Parathyroid adenoma (tissue), 2 donors: ENCODE measurements around the gene S100A12.

Experiments used
- H2AFZ ChIP-seq: fragments of 300-600 bp; sonication (generic); one replicate; pipeline ENCODE4 v1.7.0; 2017; ENCODE audit warnings: antibody characterized with exemption, mild to moderate bottlenecking
- H3K27ac ChIP-seq: fragments of 300-600 bp; sonication (generic); one replicate; pipeline ENCODE4 v1.7.0; 2017
- H3K27me3 ChIP-seq: fragments of 300-600 bp; sonication (generic); one replicate; pipeline ENCODE4 v1.7.0; 2017; ENCODE audit warnings: low read length; ENCODE audit not compliant: control insufficient read depth, insufficient read depth
- H3K36me3 ChIP-seq: fragments of 300-600 bp; sonication (generic); one replicate; pipeline ENCODE4 v1.7.0; 2017; ENCODE audit warnings: low read length; ENCODE audit not compliant: control insufficient read depth, insufficient read depth
- H3K4me1 ChIP-seq: fragments of 300-600 bp; sonication (generic); one replicate; pipeline ENCODE4 v1.7.0; 2017; ENCODE audit warnings: control low read depth
- H3K4me2 ChIP-seq: fragments of 300-600 bp; sonication (generic); one replicate; pipeline ENCODE4 v1.7.0; 2017; ENCODE audit warnings: low read length
- H3K4me3 ChIP-seq: fragments of 300-600 bp; sonication (generic); one replicate; pipeline ENCODE4 v1.7.0; 2017; ENCODE audit warnings: low read depth, low read length
- H3K79me2 ChIP-seq: fragments of 300-600 bp; sonication (generic); one replicate; pipeline ENCODE4 v1.7.0; 2017; ENCODE audit warnings: control low read depth
- H3K9ac ChIP-seq: fragments of 300-600 bp; sonication (generic); one replicate; pipeline ENCODE4 v1.7.0; 2017; ENCODE audit warnings: mild to moderate bottlenecking
- H3K9me3 ChIP-seq: fragments of 300-600 bp; sonication (generic); one replicate; pipeline ENCODE4 v1.7.0; 2017; ENCODE audit warnings: low read length; ENCODE audit not compliant: control insufficient read depth
- TF ChIP-seq, protein P1 (sequence below): fragments of 300-600 bp; sonication (generic); IDR thresholded peaks from one replicate; pipeline ENCODE4 v1.7.0; 2017; ENCODE audit warnings: antibody characterized with exemption, mild to moderate bottlenecking
- donor health status: primary hyperparathyroidism.

S100A12 gene

DNA sequence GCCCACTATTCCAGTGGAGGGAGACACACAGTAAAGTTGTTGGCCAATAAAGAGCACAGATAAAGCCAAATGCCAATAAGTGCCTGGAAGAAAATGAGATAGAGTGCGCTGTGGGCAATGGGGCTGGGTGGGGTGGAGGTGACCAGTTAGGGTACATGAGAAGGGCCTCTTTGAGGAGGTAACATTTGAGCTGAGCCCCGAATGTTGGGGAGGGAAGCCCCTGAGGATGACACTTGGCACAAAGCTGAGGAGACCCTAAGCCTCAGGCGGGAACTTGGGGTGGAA, 16.8 kb downstream of the S100A12 start:
- no peak overlapping the region for H3K4me3 ChIP-seq
- no peak overlapping the region for H3K27ac ChIP-seq
- no peaks in the 10 kb centered on the region for H3K36me3 ChIP-seq
- H3K79me2 ChIP-seq, result no peaks in the 10 kb centered on the region
- no peak overlapping the region for H3K9ac ChIP-seq
- TF ChIP-seq, protein P1, sequence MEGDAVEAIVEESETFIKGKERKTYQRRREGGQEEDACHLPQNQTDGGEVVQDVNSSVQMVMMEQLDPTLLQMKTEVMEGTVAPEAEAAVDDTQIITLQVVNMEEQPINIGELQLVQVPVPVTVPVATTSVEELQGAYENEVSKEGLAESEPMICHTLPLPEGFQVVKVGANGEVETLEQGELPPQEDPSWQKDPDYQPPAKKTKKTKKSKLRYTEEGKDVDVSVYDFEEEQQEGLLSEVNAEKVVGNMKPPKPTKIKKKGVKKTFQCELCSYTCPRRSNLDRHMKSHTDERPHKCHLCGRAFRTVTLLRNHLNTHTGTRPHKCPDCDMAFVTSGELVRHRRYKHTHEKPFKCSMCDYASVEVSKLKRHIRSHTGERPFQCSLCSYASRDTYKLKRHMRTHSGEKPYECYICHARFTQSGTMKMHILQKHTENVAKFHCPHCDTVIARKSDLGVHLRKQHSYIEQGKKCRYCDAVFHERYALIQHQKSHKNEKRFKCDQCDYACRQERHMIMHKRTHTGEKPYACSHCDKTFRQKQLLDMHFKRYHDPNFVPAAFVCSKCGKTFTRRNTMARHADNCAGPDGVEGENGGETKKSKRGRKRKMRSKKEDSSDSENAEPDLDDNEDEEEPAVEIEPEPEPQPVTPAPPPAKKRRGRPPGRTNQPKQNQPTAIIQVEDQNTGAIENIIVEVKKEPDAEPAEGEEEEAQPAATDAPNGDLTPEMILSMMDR, result no peak
- no peaks in the 10 kb centered on the region for H3K4me1 ChIP-seq
- no peak overlapping the region for H3K4me2 ChIP-seq
- H3K27me3 ChIP-seq, result no peaks in the 10 kb centered on the region
- no peaks in the 10 kb centered on the region for H3K9me3 ChIP-seq
- no peak overlapping the region for H2AFZ ChIP-seq

DNA sequence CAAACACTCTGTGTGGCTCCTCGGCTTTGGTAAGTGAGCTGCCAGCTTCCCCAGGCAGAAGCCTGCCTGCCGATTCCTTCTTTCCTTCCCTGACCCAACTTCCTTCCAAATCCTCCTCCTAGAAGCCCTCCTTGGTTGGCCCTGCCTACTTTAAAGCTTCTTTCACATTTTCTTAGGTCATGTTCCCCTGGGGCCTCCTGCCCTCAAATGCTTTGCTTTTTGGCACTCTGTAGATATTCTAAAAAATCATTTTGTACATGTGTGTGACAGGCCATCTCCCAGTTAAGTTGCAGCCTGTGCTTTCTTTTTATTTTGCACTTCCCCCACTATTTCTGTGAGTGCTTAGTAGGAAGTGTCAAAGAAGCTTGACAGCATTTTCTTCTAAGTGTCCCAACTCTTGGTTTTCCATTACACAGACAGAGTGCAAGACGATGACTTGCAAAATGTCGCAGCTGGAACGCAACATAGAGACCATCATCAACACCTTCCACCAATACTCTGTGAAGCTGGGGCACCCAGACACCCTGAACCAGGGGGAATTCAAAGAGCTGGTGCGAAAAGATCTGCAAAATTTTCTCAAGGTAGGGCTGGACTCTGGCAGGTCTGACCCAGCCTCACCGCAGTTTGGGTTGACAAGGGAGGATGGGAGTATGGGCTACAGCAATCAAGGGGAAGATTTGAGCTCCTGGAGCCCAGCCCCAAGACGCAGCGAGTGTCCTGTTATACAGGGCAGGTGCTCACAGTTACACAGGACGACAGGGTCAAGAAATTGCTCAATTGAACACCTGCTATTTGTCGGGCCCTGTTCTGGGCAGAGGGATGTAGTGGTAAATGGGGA, 17.3 kb downstream of the S100A12 start, which contains the start of gene S100A9:
TSS of gene S100A9 (plus strand) at position 2 of the 838 bp plus-strand sequence. CDS start at position 432, 430 bp downstream.
- Histone ChIP-seq H3K4me1 (no peaks in the 10 kb centered on the region), H3K27me3 (no peaks in the 10 kb centered on the region), H3K9me3 (no peaks in the 10 kb centered on the region), H3K36me3 (no peaks in the 10 kb centered on the region), H3K4me3 (no peak within 1 kb of the TSS), H3K9ac (no peak within 1 kb of the TSS), H3K79me2 (no peaks in the 10 kb centered on the region), H2AFZ (no peak within 1 kb of the TSS), H3K4me2 (no peak within 1 kb of the TSS), H3K27ac (no peak within 1 kb of the TSS)
- TF ChIP-seq, protein P1, result no peak

DNA sequence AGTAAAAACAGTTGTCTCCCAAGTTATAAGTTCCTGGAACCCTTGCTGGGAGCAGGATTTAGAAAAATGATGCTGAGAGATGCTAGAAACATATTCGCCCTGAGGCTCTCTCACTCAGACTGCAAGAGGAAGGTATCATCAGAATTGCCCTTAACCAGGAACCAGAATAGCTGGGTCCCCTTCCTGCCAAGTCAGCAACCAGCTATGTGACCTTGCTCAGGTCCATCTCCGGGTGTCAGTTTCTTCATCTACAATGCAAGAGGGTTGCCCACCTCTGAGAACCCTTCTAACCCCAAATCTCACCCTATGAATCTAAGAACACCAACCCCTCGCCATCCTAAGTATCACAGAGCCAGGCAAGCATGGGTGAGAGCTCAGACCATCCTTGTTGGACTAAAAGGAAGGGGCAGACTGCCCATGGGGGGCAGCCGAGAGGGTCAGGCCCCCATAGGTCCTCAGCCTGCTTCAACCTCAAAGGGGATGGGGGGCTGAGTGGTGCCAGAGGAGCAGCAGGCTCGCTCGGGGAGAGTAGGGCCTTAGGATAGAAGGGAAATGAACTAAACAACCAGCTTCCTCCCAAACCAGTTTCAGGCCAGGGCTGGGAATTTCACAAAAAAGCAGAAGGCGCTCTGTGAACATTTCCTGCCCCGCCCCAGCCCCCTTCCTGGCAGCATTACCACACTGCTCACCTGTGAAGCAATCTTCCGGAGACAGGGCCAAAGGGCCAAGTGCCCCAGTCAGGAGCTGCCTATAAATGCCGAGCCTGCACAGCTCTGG, 18.2 kb downstream of the S100A12 start:
- Histone ChIP-seq H3K9me3 (no peaks in the 10 kb centered on the region), H3K27me3 (no peaks in the 10 kb centered on the region), H3K4me1 (no peaks in the 10 kb centered on the region), H3K4me2 (no peak overlapping the region), H3K79me2 (no peaks in the 10 kb centered on the region), H3K27ac (no peak overlapping the region), H2AFZ (no peak overlapping the region), H3K36me3 (no peaks in the 10 kb centered on the region), H3K4me3 (no peak overlapping the region), H3K9ac (no peak overlapping the region)
- TF ChIP-seq, protein P1, result no peak

DNA sequence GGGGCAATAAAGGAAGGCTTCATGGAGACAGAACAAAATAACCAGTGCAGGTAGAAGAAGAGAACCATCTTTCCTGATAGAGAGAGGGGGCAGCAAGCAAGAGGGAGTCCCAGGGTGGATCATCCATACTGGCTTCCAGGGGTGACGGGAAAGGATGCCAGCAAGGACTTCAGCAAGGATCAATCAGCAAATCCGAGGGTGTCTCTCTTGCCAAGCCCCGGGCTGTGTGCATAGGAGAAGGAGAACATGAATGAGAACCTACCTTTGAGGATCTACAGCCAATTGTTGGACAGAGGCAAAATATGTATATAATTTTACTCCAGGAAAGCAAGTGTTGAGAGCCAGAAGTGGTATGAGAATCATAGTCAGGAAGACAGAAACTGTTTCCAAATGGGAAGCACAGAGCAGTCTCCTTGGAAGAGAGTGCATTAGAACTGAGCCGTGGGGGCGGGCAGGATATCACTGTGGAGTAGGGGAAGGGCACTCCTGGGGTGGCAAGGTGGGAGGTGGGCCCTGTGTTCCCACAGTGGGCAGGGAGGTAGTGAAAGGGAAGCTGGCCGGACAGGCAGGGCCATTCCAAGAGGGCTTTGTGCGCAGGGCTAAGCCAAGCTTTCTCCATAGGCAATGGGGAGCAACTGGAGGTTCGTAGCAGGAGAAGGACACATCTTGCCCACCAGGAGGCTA, 18.9 kb downstream of the S100A12 start:
- H3K4me3 ChIP-seq, result no peak overlapping the region
- H3K27ac ChIP-seq, result no peak overlapping the region
- no peaks in the 10 kb centered on the region for H3K36me3 ChIP-seq
- no peak overlapping the region for H2AFZ ChIP-seq
- no peaks in the 10 kb centered on the region for H3K9me3 ChIP-seq
- no peaks in the 10 kb centered on the region for H3K4me1 ChIP-seq
- H3K4me2 ChIP-seq, result no peak overlapping the region
- H3K27me3 ChIP-seq, result no peaks in the 10 kb centered on the region
- TF ChIP-seq, protein P1, result no peak
- H3K9ac ChIP-seq, result no peak overlapping the region
- H3K79me2 ChIP-seq, result no peaks in the 10 kb centered on the region
